ENCODE results near the gene SMARCAL1. TPM values are rescaled to one million over a fixed set of nuclear protein-coding genes. Genes with fewer than 3 reads are reported as not detected.
A peak's percentile ranks its signal among the peaks of the same experiment; 100 is the strongest.

Gene SMARCAL1
- total and polyA plus RNA-seq, 9 of the 15 experiments (the other 6 are each of a cell fraction or from before 2014, with no cell fraction given), result 8.2 to 27.9 (median 12.4) TPM

- FAIRE-seq (no peak), ATAC-seq (peak; percentile 64), DNase-seq (ENCODE audit: extremely low read depth in 1 of 4, low spot score in 3 of 4) (no peak)
- Histone ChIP-seq H3K27ac (ENCODE audit: extremely low read depth, low read depth, low read length) (no peak overlapping the region), H3K9me1 (ENCODE audit: control insufficient read depth, insufficient read depth, low read length) (no peaks in the 10 kb centered on the region), H3K36me3 (ENCODE audit: control insufficient read depth, insufficient read depth, low read length) (peaks cover 10% of the 10 kb centered on the region; the same call in 1 of the 3 replicates), H3K27me3 (ENCODE audit: control insufficient read depth in 2 of 2, insufficient read depth in 2 of 2, low read length in 2 of 2) (no peaks in the 10 kb centered on the region), H3K9ac (ENCODE audit: insufficient read depth in 1 of 2, low read depth in 2 of 2, low read length in 2 of 2) (no peak overlapping the region), H3K4me1 (replicated peaks in 1 of 2; ENCODE audit: control insufficient read depth in 2 of 2, insufficient read depth in 2 of 2, low read length in 2 of 2) (no peaks in the 10 kb centered on the region; a peak in 2 of 5 replicates), H3K4me2 (ENCODE audit: insufficient read depth, low read length) (no peak overlapping the region), H3K9me3 (replicated peaks; ENCODE audit: control insufficient read depth, insufficient read depth, low read depth, low read length) (no peaks in the 10 kb centered on the region), H3K79me2 (ENCODE audit: control insufficient read depth, insufficient read depth, low read length) (no peaks in the 10 kb centered on the region), H3K4me3 (no peak overlapping the region), H2AFZ (ENCODE audit: low read depth, low read length) (no peak overlapping the region), H4K20me1 (replicated peaks; ENCODE audit: control insufficient read depth, insufficient read depth, low read length) (no peaks in the 10 kb centered on the region)
- intact Hi-C loops (cut with micrococcal nuclease) (no loop called here), in situ Hi-C loops (cut with MboI) (no loop called here)
- CTCF ChIA-PET (ENCODE audit: low intra/inter-chr PET ratio), result no interaction called here
- 56% methylated on average over 3 of the region's 3 CpGs for WGBS (ENCODE audit: insufficient coverage, low coverage, missing lambda C conversion rate)
- BruUV-seq (replicated peaks), result no TSS peak
- TF ChIP-seq NR1H2 (CRISPR knock-in tag; IDR thresholded peaks at IDR 0.05) (no peak), CXXC5 (CRISPR knock-in tag; IDR thresholded peaks at IDR 0.05) (no peak), CEBPG (CRISPR knock-in tag; IDR thresholded peaks at IDR 0.05) (no peak), CEBPG (tag; conservative IDR thresholded peaks at IDR 0.05 in 1 of 2, IDR thresholded peaks at IDR 0.05 in 1 of 2) (no peak), ATF4 (CRISPR knock-in tag; IDR thresholded peaks at IDR 0.05) (no peak), NFIX (CRISPR knock-in tag; IDR thresholded peaks at IDR 0.05; ENCODE audit: low read depth) (no peak), SMC3 (conservative IDR thresholded peaks at IDR 0.05; ENCODE audit: insufficient read depth, low read depth, low read length) (no peak), CC2D1A (IDR thresholded peaks at IDR 0.05) (no peak)
- POLR2A ChIA-PET, result interaction anchor here (4.3 kb wide), 1 partner anchor 13 kb away, joined by 18 read pairs; the partner anchor contains the start of gene RPL37A
Measured at GRCh38 chr2:216485237-216485636, 73.0 kb downstream of the SMARCAL1 start.

All from K562 (cell line).